Astrocyte of the cerebellum (primary cell): ENCODE data around the gene ABCA1.
A peak's percentile ranks its signal among the peaks of the same experiment; 100 is the strongest.

ENCODE experiments used
- DNase-seq: peaks from one replicate; pipeline ENCODE4 v3.0.0-alpha.2; 2011; ENCODE audit warnings: low read depth
- H3K4me3 ChIP-seq: 2 replicates; pipeline ENCODE4 v1.5.1; 2011; ENCODE audit warnings: mild to moderate bottlenecking, low read depth, low read length, moderate library complexity
- CTCF ChIP-seq: IDR thresholded peaks from 2 replicates; pipeline ENCODE4 v1.5.1; 2012; ENCODE audit warnings: low read length, low read depth, moderate library complexity, mild to moderate bottlenecking; ENCODE audit errors: missing control alignments
- in situ Hi-C: cut with HindIII; loops from 2 replicates; pipeline ENCODE4 v1.10.0; 2017; ENCODE audit warnings: low sequenced_read_pairs

The ABCA1 gene

GRCh38 chr9:104915049-104915448 lies 12.9 kb downstream of the ABCA1 start:
- no peak for DNase-seq
- no peak for TF ChIP-seq CTCF
- H3K4me3 ChIP-seq = no peak overlapping the region
- in situ Hi-C loops = no loop called here

DNA sequence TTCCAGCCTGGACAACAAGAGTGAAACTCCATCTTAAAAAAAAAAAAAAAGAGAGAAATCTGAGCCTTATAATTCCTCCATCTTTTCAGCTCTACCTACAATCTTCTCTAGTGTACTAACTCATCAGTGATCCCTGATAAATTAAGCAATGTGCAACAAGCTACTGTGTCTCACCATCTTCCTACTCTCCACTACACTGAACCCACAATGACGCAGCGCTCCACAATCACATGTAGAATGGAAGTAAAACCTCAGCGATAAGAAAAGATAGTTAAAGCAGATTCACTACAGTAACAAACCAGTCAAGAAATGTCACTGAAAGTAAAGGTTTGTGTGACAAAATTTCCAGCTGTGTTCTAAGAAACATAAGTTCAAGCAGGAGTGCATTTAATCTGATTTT lies 13.5 kb downstream of the ABCA1 start:
- no peak for TF ChIP-seq CTCF
- in situ Hi-C loops = no loop called here
- H3K4me3 ChIP-seq = no peak overlapping the region
- DNase-seq = no peak

DNA sequence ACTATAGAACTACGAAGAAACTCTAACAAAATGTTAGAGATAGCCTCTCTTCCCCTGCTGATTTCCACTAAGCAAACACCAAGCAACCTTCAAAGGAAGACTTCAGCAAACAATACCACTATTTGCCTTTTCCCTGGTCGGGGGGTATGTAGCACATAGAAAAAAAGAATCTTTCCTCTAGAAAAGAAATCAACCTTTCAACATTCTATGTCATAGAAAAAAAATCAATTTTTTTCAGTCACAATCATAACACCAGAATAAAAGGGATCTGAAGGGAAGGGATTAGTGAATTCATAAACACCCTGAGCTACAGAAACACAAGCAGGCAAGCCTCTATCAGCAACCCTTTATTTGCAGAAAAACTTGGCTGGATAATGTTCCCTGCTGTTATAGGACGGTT lies 15.3 kb downstream of the ABCA1 start:
- in situ Hi-C loops = no loop called here
- no peak overlapping the region for H3K4me3 ChIP-seq
- no peak for TF ChIP-seq CTCF
- DNase-seq = no peak

DNA sequence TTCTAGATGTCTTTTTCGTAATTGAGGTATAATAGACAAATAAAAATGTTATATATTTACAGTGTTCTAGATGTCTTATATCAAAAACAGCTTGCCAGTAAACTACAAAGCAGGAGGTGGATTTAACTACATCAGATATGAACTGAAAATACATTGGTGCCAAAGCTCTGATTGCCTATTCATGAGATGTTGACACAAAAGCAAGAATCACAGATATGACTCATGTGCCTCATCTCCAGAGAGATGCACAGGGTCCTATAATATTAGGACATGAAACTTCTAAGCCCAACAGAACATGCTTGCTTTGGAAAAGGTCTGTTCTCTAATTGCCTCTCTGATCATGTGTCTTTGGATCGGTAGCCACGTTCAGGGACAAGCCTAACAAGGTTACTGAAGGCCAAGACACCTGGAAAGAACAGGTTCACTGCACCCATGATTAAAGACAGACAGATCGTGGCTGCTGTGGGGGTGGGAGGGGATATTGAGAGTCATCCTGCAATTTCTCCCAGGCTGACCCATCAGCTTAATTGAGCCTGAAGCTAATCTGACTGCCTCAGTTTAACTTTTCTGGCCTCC lies 16.8 kb downstream of the ABCA1 start:
- no peak for DNase-seq
- H3K4me3 ChIP-seq = no peak overlapping the region
- in situ Hi-C loops = no loop called here
- TF ChIP-seq CTCF = no peak

DNA sequence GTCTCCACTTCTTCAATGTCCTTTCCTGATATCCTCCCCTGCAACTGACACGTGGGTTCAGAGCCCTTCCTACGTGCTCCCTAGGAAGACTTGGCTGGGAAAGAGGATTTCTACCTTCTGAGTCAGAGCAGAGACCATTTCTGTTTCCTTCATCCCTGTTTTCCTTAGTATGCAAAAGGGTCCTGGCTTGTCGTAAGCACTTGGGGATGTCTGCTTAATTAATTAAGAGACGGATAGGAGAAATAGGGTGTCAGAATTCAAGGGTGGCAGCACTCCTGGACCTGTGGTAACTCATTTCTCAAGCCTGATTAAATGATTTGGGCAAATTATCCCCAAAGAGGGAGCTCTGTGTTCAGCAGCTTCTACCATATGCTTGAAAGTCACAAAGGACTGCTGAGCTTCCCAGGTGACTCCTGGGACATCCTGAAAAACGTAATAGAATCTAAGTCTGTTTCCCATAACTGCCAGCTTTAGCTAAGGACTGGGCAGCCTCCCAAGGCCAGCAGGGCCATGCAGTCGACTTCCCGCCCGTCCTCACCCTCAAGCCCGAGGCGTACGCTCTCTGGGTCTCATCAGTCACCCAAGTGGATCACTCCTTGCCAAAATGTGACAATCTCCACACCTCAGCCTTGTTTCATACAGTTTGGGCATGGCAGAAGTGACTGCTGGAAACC lies 20.5 kb downstream of the ABCA1 start:
- H3K4me3 ChIP-seq = no peak overlapping the region
- in situ Hi-C loops = no loop called here
- no peak for TF ChIP-seq CTCF
- peak; percentile 57 for DNase-seq

GRCh38 chr9:104906441-104907277 lies 21.3 kb downstream of the ABCA1 start:
- no peak for DNase-seq
- in situ Hi-C loops = no loop called here
- no peak for TF ChIP-seq CTCF

More at GRCh38 chr9:104906441-104907277, 21.3 kb downstream of the ABCA1 start:
- no peak overlapping the region for H3K4me3 ChIP-seq
